GM23248 (cell line): Measurements from ENCODE around the gene SLC25A22. TPM values are rescaled to one million over a fixed set of nuclear protein-coding genes. Genes with fewer than 3 reads are reported as not detected.
A peak's percentile ranks its signal among the peaks of the same experiment; 100 is the strongest.

ENCODE experiments used
- DNase-seq: peaks from one replicate; pipeline ENCODE4 v3.0.0-alpha.2; 2015
- H2AFZ ChIP-seq: fragments of 200-600 bp; sonication (generic); 2 replicates; pipeline ENCODE4 v1.6.1; 2016; ENCODE audit warnings: antibody characterized with exemption
- H3F3A ChIP-seq: fragments of 200-600 bp; sonication (generic); 2 replicates; pipeline ENCODE4 v1.6.1; 2016; ENCODE audit warnings: mild to moderate bottlenecking, antibody characterized with exemption, mixed run types; ENCODE audit not compliant: insufficient read depth
- H3K27ac ChIP-seq: fragments of 200-600 bp; sonication (generic); 2 replicates; pipeline ENCODE4 v1.5.1; 2016; ENCODE audit warnings: mild to moderate bottlenecking
- H3K27me3 ChIP-seq: fragments of 200-600 bp; sonication (generic); replicated peaks from 2 replicates; pipeline ENCODE4 v1.6.1; 2016; ENCODE audit warnings: mild to moderate bottlenecking; ENCODE audit not compliant: insufficient read depth
- H3K36me3 ChIP-seq: fragments of 200-600 bp; sonication (generic); 2 replicates; pipeline ENCODE4 v1.6.1; 2016; ENCODE audit warnings: low read depth, mild to moderate bottlenecking
- H3K4me1 ChIP-seq: fragments of 200-600 bp; sonication (generic); 2 replicates; pipeline ENCODE4 v1.6.1; 2016; ENCODE audit warnings: mild to moderate bottlenecking; ENCODE audit not compliant: insufficient read depth
- H3K4me2 ChIP-seq: fragments of 200-600 bp; sonication (generic); one replicate; pipeline ENCODE4 v1.6.1; 2016; ENCODE audit warnings: mild to moderate bottlenecking; ENCODE audit not compliant: unreplicated experiment
- H3K4me3 ChIP-seq: fragments of 200-600 bp; sonication (generic); 2 replicates; pipeline ENCODE4 v1.5.1; 2016; ENCODE audit warnings: mild to moderate bottlenecking
- H3K79me2 ChIP-seq: fragments of 200-600 bp; sonication (generic); 2 replicates; pipeline ENCODE4 v1.6.1; 2016; ENCODE audit warnings: mild to moderate bottlenecking; ENCODE audit not compliant: insufficient read depth
- H3K9ac ChIP-seq: fragments of 200-600 bp; sonication (generic); 2 replicates; pipeline ENCODE4 v1.6.1; 2016; ENCODE audit warnings: mild to moderate bottlenecking
- H3K9me2 ChIP-seq: fragments of 200-600 bp; sonication (generic); 2 replicates; pipeline ENCODE4 v1.6.1; 2016; ENCODE audit warnings: mixed run types, mild to moderate bottlenecking, moderate library complexity; ENCODE audit not compliant: insufficient read depth
- H3K9me3 ChIP-seq: fragments of 200-600 bp; sonication (generic); one replicate; pipeline ENCODE4 v1.6.1; 2017; ENCODE audit warnings: low read depth
- H4K20me1 ChIP-seq: fragments of 200-600 bp; sonication (generic); 2 replicates; pipeline ENCODE4 v1.6.0; 2016; ENCODE audit not compliant: insufficient read depth
- EZH2 ChIP-seq: fragments of 200-600 bp; sonication (generic); IDR thresholded peaks from 2 replicates; pipeline ENCODE4 v1.6.1; 2018; ENCODE audit warnings: antibody characterized with exemption, mild to moderate bottlenecking; ENCODE audit not compliant: insufficient read depth, poor library complexity, severe bottlenecking
- EZH2phosphoT487 ChIP-seq: fragments of 200-600 bp; sonication (generic); IDR thresholded peaks from 2 replicates; pipeline ENCODE4 v1.6.1; 2018; ENCODE audit warnings: antibody characterized with exemption, moderate library complexity, mild to moderate bottlenecking, low read depth; ENCODE audit not compliant: insufficient read depth
- WGBS, 2 experiments: methylation state at CpG; one replicate each; pipeline ENCODE4 v1.1.6; 2015 to 2017; ENCODE audit warnings: low lambda C conversion rate in 2 of 2, low coverage in 1 of 2; ENCODE audit errors: missing lambda C conversion rate in 2 of 2; 5-methylcytosine and 5-hydroxymethylcytosine counted together
- in situ Hi-C: fragments of 300-500 bp; cut with MboI; formaldehyde crosslinking; loops from 2 replicates; pipeline ENCODE4 v1.15.0; 2020
- polyA plus RNA-seq: library from polyadenylated mRNA; unstranded; fragments of >200 nt; fragmentation: Nextera tagmentation; extraction: Ambion mirVana; gene quantifications from 2 replicates; pipeline ENCODE4 v1.2.1, GENCODE V29; 2016
- total RNA-seq: library from RNA; depleted of rRNA; stranded (reverse); fragments of >200 nt; shearing (Covaris generic); gene quantifications from 2 replicates; pipeline ENCODE4 v1.2.3, GENCODE V29; 2014

The SLC25A22 gene
- total and polyA plus RNA-seq, 2 experiments from 2014 or later, result 10.5 to 19.4 TPM

- H3K79me2 ChIP-seq, result peaks cover 57% of the 10 kb centered on the region
These were observed 46.9 kb upstream of the SLC25A22 start for GRCh38 chr11:844693-845644.

GRCh38 chr11:843818-844692 lies 46.0 kb upstream of the SLC25A22 start:
- in situ Hi-C loops, result no loop called here
- Histone ChIP-seq H3K9me2 (no peaks in the 10 kb centered on the region), H3K9me3 (no peaks in the 10 kb centered on the region), H3K4me2 (peak overlapping the region; percentile 92), H3K27ac (peak overlapping the region; percentile 89), H3K4me1 (peaks cover 23% of the 10 kb centered on the region), H4K20me1 (no peaks in the 10 kb centered on the region), H3K79me2 (peaks cover 62% of the 10 kb centered on the region), H3K9ac (peak overlapping the region; percentile 96), H2AFZ (no peak overlapping the region), H3F3A (peaks cover 12% of the 10 kb centered on the region), H3K36me3 (peaks cover 12% of the 10 kb centered on the region; the same call in 1 of the 2 replicates), H3K4me3 (peak overlapping the region; percentile 84), H3K27me3 (no peaks in the 10 kb centered on the region)
- WGBS, 2 experiments, result 1 to 4% methylated on average over 16 to 23 of the region's 25 CpGs
- no peak for TF ChIP-seq EZH2
- no peak for TF ChIP-seq EZH2phosphoT487
- DNase-seq, result peak; percentile 98

More at GRCh38 chr11:844693-845644, 46.9 kb upstream of the SLC25A22 start:
- WGBS, 2 experiments, result 24 to 30% methylated on average over 27 to 28 of the region's 31 CpGs
- Histone ChIP-seq H3K9ac (peak overlapping the region; percentile 96), H4K20me1 (no peaks in the 10 kb centered on the region), H3F3A (peaks cover 7% of the 10 kb centered on the region; the same call in 1 of the 2 replicates), H2AFZ (no peak overlapping the region), H3K4me2 (peak overlapping the region; percentile 74), H3K27ac (peak overlapping the region; percentile 89), H3K4me1 (peaks cover 19% of the 10 kb centered on the region), H3K27me3 (no peaks in the 10 kb centered on the region), H3K4me3 (peak overlapping the region; percentile 84), H3K36me3 (peaks cover 5% of the 10 kb centered on the region; the same call in 1 of the 2 replicates), H3K9me2 (no peaks in the 10 kb centered on the region), H3K9me3 (no peaks in the 10 kb centered on the region)
- TF ChIP-seq EZH2phosphoT487 (no peak), EZH2 (no peak)
- in situ Hi-C loops, result no loop called here
- DNase-seq, result peak; percentile 87

GRCh38 chr11:843086-843734 lies 45.1 kb upstream of the SLC25A22 start:
- Histone ChIP-seq H3K4me2 (peak overlapping the region; percentile 92), H3K27ac (peak overlapping the region; percentile 89), H3K9me3 (no peaks in the 10 kb centered on the region), H2AFZ (no peak overlapping the region), H3F3A (peaks cover 12% of the 10 kb centered on the region), H3K36me3 (peaks cover 17% of the 10 kb centered on the region), H3K4me3 (peak overlapping the region; percentile 84), H4K20me1 (no peaks in the 10 kb centered on the region), H3K4me1 (peaks cover 23% of the 10 kb centered on the region), H3K9ac (peak overlapping the region; percentile 96), H3K79me2 (peaks cover 57% of the 10 kb centered on the region), H3K27me3 (no peaks in the 10 kb centered on the region), H3K9me2 (no peaks in the 10 kb centered on the region)
- 0 to 2% methylated on average over 41 to 44 of the region's 53 CpGs for WGBS, 2 experiments
- TF ChIP-seq EZH2phosphoT487 (no peak), EZH2 (no peak)
- peak; percentile 63 for DNase-seq
- in situ Hi-C loops, result no loop called here
